Measurements from ENCODE around the gene PIP4P1. TPM values are rescaled to one million over a fixed set of nuclear protein-coding genes. Genes with fewer than 3 reads are reported as not detected.

Gene PIP4P1
- total and polyA plus RNA-seq, 10 of the 15 experiments (the other 5 are each of a cell fraction or from before 2014, with no cell fraction given) = 19.1 to 47.4 (median 39.7) TPM

- no peak for TF ChIP-seq STAT1 (conservative IDR thresholded peaks at IDR 0.05)
- 0 out of 2 replicates have a peak, but pooled peaks have one; percentile 48 for TF ChIP-seq POLR2A (IDR thresholded peaks at IDR 0.05; ENCODE audit: low read depth, low read length)
- no peak for TF ChIP-seq RAD51 (IDR thresholded peaks at IDR 0.05)
- peak; percentile 54 for TF ChIP-seq POLR2AphosphoS5 (IDR thresholded peaks at IDR 0.05; ENCODE audit: low read length)
- TF ChIP-seq JUNB (IDR thresholded peaks at IDR 0.05) = no peak
- no peak for TF ChIP-seq TCF12 (IDR thresholded peaks at IDR 0.05; ENCODE audit: low read depth, low read length)
- TF ChIP-seq, protein P1, sequence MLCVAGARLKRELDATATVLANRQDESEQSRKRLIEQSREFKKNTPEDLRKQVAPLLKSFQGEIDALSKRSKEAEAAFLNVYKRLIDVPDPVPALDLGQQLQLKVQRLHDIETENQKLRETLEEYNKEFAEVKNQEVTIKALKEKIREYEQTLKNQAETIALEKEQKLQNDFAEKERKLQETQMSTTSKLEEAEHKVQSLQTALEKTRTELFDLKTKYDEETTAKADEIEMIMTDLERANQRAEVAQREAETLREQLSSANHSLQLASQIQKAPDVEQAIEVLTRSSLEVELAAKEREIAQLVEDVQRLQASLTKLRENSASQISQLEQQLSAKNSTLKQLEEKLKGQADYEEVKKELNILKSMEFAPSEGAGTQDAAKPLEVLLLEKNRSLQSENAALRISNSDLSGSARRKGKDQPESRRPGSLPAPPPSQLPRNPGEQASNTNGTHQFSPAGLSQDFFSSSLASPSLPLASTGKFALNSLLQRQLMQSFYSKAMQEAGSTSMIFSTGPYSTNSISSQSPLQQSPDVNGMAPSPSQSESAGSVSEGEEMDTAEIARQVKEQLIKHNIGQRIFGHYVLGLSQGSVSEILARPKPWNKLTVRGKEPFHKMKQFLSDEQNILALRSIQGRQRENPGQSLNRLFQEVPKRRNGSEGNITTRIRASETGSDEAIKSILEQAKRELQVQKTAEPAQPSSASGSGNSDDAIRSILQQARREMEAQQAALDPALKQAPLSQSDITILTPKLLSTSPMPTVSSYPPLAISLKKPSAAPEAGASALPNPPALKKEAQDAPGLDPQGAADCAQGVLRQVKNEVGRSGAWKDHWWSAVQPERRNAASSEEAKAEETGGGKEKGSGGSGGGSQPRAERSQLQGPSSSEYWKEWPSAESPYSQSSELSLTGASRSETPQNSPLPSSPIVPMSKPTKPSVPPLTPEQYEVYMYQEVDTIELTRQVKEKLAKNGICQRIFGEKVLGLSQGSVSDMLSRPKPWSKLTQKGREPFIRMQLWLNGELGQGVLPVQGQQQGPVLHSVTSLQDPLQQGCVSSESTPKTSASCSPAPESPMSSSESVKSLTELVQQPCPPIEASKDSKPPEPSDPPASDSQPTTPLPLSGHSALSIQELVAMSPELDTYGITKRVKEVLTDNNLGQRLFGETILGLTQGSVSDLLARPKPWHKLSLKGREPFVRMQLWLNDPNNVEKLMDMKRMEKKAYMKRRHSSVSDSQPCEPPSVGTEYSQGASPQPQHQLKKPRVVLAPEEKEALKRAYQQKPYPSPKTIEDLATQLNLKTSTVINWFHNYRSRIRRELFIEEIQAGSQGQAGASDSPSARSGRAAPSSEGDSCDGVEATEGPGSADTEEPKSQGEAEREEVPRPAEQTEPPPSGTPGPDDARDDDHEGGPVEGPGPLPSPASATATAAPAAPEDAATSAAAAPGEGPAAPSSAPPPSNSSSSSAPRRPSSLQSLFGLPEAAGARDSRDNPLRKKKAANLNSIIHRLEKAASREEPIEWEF (IDR thresholded peaks at IDR 0.05; ENCODE audit: insufficient replicate concordance, low read depth, low read length) = no peak
- TF ChIP-seq ETV6 (conservative IDR thresholded peaks at IDR 0.05 in 1 of 2, IDR thresholded peaks at IDR 0.05 in 1 of 2; ENCODE audit: borderline replicate concordance in 1 of 2, low read depth in 1 of 2) = no peak
- no peak for TF ChIP-seq ZNF24 (IDR thresholded peaks at IDR 0.05)
- no peak for TF ChIP-seq SREBF1 (IDR thresholded peaks at IDR 0.05; ENCODE audit: low read length)
- TF ChIP-seq ZBED1 (IDR thresholded peaks at IDR 0.05; ENCODE audit: borderline replicate concordance) = no peak
- TF ChIP-seq, protein P2, sequence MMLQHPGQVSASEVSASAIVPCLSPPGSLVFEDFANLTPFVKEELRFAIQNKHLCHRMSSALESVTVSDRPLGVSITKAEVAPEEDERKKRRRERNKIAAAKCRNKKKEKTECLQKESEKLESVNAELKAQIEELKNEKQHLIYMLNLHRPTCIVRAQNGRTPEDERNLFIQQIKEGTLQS (IDR thresholded peaks at IDR 0.05; ENCODE audit: borderline replicate concordance, extremely low read depth, low read depth, low read length) = no peak
Measured at GRCh38 chr14:20458031-20458789, 3.0 kb downstream of the PIP4P1 start (continued).
